Stimulated activated CD4-positive, alpha-beta T cell treated with anti-CD3 and anti-CD28 coated beads, Interleukin-2, amount 100 ng/mL, for 24 hours (primary cell): ENCODE measurements around the gene RTN4IP1.

Experiments
- DNase-seq, 2 donors: peaks; one replicate each; pipeline ENCODE4 v3.0.0-alpha.2; 2020

Gene RTN4IP1

DNA sequence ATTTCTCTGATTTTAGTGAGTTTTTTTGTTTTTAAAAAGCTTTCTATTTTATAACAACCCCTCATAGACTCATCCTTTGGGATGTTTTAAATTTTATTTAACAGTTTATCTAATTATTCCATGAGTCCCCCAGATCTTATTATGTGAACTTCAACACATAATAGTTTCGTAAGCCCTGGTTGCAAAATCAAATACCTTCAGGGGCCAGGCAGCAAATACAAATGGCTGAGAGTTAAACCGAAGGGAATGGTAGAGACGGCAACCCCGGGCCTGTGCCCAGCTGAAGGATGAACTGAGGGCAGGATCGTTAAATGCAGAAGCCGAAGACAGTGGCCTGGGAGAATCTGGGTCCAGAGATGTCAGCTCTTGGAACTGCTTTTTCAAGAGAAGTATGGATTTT, 88.4 kb downstream of the RTN4IP1 start:
- no peak for DNase-seq

GRCh38 chr6:106540432-106540831, 88.9 kb downstream of the RTN4IP1 start:
- DNase-seq, result no peak

- DNase-seq, result no peak
Measured at GRCh38 chr6:106539936-106540335, 89.4 kb downstream of the RTN4IP1 start.

- DNase-seq, result no peak
Measured at GRCh38 chr6:106538145-106538544, 91.2 kb downstream of the RTN4IP1 start.

- DNase-seq, result no peak
Measured at GRCh38 chr6:106537662-106538061, 91.6 kb downstream of the RTN4IP1 start.

GRCh38 chr6:106536851-106537250, 92.4 kb downstream of the RTN4IP1 start:
- DNase-seq, result no peak

DNA sequence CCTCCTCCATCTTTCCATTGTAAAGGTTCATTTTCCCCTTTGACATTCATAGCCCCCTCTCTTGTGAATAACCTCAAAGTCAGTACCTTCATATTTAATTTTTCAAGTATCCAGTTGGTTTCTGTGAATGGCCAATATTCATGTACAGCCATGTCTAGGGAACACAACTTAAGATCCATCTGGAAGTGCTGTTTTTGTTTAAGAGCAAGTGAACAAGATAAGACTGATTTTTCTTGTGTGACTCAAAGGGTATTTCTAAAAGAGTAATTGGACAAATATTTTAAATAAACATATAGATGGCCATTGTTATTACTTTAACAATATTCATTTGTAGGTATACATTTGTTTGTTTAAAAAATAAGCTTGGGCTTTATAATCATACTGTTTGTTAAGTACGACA, 92.9 kb downstream of the RTN4IP1 start:
- DNase-seq, result no peak

DNA sequence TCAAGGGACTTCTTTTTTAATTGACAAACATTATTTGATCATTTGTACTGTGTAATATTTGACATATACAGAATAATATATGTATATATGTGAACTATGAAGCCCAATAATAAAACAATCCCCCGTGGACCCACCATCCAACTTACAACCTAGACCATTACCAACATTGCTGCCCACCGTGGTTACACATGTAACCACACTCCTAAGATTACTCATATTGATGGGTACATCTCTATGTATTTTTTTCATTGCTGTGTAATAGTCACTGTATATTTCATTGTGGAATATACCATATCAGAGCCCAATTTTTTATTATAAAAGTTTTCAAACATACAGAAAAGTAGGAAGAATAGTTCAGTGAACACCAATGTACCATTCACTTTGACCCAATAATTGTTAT, 94.3 kb downstream of the RTN4IP1 start:
- no peak for DNase-seq

DNA sequence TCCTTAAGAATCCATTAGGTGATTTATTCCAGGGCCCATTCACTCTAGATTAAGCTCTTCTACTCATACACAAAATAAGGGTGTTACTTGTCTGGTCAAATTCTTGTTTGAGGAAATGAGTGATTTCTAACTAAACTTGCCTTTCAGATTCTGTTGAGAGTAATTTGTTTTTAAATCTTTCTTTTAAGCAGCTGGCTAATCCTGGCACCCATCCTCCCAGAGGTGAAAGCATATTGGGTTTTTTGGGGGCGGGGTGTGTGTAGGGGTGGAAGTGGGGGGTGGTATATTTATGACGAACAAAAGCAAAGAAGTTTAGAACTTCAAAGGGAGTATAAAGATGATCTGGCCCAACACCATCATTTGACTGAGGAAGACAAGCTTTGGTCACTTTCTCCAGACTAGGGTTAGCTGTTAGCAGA, 94.7 kb downstream of the RTN4IP1 start:
- peak; percentile 57 to 74 for DNase-seq

DNA sequence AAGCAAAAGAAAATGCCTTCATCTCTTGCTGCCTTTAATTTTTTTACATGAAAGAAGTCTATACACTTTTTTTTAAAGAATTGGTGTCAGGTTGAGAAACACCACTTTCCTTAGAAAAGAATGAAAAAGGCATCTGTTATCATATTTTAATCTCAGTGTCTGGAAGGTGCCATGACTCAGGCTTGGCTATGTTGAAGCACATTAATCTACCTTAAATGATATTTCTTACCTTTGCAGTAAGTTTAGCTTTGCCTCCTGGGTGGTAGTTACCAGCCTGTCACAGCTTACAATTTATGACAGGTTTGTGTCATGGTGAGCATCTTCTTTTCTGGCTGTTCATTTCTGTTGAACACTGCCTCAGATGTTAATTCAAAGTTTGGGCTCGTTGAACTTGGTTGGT, 95.3 kb downstream of the RTN4IP1 start:
- no peak for DNase-seq

DNA sequence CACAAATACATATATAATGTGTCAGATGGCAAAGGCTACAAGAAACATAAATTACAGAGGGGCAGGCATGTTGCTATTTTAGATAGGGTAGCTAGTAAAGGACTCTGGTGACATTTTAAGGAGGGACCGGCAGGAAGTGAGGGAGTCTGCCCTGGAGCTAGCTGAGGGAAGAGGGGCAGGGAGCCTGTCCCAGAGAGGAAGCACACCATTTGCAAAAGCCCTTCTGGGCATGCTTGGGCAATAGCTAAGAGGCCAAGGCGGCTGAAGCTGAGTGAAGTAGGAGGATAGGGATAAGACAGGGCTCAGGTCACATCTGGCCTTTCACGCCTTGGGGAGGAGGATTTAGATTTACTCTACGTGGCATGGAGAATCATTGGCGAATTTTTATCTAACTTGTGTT, 96.2 kb downstream of the RTN4IP1 start:
- DNase-seq, result no peak

DNA sequence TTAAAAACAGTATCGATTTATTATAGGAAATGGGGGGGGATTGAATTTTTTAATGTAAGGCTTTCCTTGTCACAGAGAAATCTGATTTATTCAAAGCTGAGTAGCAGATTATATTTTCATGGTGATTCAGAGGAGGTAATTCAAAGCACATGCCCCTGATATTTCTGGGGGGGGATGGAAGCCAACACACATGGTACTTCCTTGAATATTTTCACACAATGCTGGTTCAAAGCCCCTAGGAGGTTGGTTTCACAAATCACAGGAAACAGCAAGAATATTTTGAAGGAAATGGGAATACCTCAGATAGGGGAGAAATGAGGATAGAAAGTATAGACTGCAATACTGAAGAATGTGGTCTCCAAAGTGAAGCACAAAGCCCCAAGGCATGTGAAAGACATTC, 98.8 kb downstream of the RTN4IP1 start:
- DNase-seq, result no peak

GRCh38 chr6:106530026-106530425, 99.3 kb downstream of the RTN4IP1 start:
- DNase-seq, result no peak

DNA sequence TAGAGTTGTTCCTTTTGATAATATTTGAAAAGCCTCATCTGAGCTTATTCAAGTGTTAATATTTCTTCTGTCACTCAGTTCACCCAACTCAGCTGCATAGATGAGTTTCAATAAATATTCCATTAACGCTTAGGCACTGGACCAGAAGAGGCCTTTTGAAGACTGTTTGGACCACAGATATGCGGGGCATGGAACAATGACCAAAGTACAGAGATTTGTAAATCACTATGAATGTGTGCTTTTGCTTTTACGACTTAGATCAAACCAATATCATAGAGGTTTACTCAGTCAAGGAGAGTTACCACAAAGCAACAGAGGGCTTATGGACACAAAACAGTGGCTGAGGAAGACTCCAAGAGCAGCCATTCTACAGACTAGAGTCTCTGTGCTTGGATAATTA, 99.9 kb downstream of the RTN4IP1 start:
- DNase-seq, result no peak

DNA sequence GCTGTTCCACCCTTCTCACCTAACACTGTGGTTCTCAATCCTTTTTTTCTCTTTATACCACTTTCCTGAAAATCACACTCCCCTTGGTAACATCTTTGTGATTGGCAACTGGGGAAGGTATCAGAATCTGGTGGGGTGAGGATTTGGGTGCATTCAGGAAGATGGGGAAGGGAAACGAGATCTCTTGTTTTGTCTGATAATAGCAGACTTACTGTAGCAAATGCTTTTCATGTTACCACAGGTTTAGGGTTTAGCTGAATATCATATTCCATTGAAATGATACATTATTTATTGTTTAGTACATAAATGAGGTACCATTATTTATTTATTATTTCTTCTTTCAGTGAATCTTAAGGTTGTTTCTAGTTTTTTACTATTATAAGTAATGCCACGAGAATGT, 100.8 kb downstream of the RTN4IP1 start:
- no peak for DNase-seq

GRCh38 chr6:106527979-106528378, 101.3 kb downstream of the RTN4IP1 start:
- no peak for DNase-seq

- no peak for DNase-seq
Measured at GRCh38 chr6:106527117-106527516, 102.2 kb downstream of the RTN4IP1 start.

GRCh38 chr6:106525882-106526275, 103.4 kb downstream of the RTN4IP1 start:
- DNase-seq, result no peak

- DNase-seq, result no peak
Measured at GRCh38 chr6:106525107-106525881, 104.0 kb downstream of the RTN4IP1 start.

- no peak for DNase-seq
Measured at GRCh38 chr6:106522562-106523250, 106.6 kb downstream of the RTN4IP1 start.
